GM19023 (cell line): ENCODE data around the gene SGPL1.
"Not testable (repeated sequence)": the region's sequence is repeated elsewhere in the genome, so short reads cannot be mapped to it uniquely, and the experiment has no call there.

Experiments
- ATAC-seq: cut with Tn5 transposase; IDR thresholded peaks from one replicate; pipeline ENCODE4 v1.9.1; 2021; ENCODE audit warnings: mild to moderate bottlenecking, moderate library complexity; ENCODE audit not compliant: unreplicated experiment

The SGPL1 gene

DNA sequence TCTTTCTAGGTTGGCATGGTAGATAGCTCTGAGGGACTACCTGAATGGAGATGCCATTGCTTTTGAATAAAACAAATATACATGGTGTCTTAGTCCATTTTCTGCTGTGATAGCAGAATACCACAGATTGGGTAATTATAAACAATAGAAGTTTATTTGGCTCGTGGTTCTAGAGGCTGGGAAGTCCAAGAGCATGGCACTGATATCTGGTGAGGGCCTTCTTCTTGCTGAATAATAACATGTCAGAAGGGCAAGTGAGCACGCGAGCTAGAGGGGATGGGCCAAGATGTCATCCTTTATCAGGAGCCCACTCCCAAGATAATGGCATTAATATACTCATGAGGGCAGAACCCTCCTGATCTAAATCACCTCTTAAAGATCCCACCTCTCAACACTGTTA lies 21.9 kb downstream of the SGPL1 start:
- ATAC-seq: no peak

DNA sequence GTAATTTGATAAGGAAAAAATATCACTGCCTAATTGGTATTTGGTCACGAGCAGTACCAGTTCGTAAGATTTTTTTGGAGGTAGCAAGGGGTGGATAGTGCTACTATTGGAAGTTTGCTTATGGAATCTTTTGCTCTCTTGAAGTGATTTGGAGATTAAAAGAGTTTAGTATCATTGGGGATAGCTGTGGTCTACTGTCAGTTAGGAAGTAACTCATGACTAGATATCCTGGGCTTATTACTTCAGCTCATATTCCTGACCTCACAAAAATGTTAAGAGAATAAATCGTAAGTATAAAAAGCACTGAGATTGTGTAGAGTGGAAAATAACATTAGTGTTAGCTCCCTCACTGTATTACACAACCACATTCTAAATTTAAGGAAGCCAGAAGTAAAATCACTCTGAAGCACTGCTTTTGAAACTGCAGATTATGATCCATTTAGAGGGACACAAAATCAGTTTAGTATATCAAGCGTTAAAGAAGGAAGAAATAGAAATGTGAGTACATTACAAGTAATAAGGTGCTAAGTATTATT lies 22.6 kb downstream of the SGPL1 start:
- ATAC-seq: no peak

DNA sequence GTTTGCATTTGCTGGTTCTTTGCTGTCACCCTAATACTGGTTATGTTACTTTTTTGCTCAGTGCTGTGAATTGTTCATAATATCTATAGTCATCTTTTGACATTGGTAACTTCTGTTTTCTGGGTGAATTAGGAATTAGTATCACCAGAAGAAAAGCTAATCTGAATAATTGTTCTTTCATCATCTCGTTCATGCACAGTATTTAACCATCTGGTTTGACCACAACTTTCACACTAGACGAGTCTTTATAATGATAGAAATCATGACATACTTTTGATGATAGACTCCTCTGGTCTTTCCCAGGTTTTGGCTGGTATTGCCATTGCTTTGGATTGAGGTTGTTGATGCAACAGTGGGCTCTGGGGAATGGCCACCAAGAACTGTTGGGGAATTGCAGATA lies 25.1 kb downstream of the SGPL1 start:
- no peak for ATAC-seq

DNA sequence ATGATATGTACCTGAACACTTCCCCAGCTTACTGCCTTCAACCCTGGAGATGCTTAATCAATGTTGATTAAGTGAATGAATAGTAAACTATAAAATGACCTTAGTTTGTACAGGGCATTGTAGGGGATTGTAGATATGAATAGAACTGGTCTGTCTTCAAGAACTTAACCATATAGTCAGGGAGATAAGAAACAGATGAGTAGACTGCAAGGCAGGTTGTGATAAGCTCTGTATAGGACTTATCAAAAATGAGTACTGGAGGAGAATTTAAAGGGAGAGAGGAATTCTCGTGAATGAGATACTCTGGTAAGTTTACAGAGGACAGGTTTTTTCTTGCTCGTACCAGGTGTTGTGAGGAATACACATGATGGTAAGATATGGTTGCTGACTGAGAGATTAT lies 27.6 kb downstream of the SGPL1 start:
- ATAC-seq: no peak

DNA sequence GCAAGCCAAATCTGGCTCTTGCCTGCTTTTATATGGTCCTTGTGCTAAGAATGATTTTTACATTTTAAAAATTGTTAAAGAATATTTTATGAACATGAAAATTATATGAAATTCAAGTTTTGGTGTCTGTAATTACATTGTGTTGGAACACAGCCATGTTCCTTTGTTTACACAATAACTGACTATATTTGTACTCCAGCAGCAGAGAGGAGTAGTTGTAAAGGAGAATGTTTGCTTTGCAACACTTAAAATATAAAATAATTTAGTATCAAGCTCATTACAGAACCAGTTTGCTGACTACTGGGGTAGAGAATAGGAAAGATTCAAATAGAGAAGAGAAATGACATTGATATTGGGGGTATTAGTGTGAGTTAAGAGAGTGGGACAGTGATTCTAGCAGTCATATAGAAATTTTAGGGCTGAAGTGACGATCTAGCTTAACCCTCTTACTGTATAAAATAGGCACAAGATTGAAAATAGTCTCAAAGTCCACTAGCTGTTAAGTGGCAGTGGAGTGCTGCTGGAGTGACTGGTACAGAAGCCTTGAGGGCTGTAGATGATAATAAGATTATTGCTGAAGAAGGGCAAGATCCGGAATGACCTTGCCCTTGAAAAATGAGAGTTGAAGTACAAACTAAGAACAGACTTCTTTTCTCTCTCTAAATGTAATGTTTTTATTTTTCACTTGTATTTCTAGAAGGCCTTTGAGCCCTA lies 28.2 kb downstream of the SGPL1 start:
- no peak for ATAC-seq

DNA sequence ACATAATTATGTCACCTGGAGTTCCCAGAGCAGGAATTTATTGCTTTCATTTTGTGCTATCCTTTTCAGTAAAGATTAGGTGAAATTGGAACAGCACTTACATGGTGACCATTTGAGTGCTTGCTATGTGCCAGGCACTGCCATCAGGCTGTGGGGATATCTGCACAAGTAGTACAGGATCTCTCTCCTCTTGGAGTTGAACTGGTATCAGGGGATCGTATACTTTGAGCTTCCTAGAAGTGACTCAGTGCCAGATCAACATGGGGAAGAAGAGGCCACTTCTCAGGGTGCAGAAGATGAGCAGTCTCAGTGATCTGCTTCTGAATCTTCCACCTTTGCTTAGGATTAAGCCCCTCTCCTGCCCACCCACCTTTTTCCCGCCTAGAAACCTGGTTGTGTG lies 29.5 kb downstream of the SGPL1 start:
- ATAC-seq: no peak

DNA sequence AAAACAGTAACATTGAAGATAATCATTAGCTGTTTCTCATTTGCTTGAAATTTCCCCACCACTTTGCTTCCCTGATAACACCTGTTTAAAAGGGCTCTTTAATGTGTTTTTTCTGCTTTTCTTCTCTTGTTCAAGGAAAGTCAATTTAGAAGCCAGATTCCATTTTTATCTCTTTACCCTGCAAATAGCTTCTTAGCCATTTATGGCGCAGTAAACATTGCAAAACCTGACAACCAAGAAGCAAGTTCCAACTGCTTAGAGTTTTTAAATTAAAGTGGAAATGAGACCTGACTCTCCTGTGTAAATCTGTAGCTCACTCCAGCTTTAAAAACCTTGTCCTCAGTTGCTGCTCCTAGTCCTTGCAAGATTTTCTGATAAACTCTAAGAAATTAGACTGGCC lies 30.1 kb downstream of the SGPL1 start:
- no peak for ATAC-seq

DNA sequence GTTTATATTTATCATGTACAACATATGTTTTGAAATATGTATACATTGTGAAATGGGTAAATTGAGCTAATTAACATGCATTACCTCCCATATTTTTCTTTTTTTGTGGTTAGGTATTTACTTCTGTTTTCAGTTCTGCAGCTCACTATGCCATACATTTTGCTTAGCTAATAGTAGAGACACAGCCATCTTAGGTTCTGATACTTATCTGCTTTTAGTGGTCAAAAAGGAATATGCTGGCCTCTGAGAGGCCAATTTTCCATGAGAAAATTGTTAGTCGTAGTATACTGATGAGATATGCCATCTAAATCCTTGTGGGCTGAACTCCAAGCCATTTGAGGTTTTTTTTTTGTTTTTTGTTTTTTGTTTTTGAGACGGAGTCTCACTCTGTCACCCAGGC lies 31.0 kb downstream of the SGPL1 start:
- no peak for ATAC-seq

DNA sequence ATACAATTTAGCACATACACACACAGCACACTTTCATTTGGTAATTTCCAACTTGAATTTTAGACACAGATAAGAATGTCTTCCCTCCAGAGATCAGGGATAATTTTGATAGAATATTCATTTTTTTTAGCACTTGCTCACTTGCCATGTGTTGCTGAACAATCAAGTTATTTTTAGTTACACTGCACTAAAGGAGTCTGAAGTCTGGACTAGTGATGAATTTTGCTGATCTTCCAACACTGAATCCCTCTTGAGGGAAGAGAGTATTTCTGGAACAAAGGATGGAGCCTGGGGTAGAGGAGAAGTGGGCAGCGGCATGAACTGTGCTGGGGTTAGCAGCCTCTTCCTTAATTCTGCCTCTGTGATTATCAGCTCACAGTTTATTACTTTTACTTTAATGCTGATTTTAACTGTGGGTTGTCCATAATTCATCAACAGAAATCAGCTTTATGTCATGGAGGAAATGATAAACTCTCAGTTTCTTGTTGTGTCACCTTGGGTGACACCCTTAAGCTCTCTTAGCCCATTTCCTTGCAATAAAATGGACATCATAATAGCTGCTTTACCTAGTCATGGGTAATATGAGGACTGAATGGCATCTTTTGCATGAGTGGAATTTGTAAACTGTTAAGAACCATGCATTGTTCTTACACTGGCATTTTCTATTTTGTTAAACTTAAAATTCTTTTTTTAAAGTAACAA lies 32.1 kb downstream of the SGPL1 start:
- no peak for ATAC-seq

DNA sequence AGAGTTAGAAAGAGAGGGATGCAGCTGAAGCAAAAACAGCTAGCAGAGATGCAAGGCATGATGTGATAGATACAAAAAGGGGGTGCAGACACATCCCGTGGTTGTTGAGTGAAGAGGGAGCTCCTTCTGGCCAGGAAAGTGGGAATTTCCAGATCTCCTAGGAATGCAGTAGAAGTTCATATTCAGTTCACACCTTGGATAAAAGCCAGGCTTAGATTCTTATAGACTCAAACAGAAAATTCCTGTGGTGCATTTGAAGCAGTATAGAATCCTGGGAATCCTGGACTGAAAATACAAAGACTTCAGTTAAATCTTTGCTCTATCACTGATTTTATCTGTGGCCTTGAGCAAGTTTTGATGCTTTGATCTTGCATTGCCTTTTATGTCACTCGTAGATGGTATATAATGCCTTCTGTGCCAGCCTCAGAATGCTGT lies 33.9 kb downstream of the SGPL1 start:
- no peak for ATAC-seq

DNA sequence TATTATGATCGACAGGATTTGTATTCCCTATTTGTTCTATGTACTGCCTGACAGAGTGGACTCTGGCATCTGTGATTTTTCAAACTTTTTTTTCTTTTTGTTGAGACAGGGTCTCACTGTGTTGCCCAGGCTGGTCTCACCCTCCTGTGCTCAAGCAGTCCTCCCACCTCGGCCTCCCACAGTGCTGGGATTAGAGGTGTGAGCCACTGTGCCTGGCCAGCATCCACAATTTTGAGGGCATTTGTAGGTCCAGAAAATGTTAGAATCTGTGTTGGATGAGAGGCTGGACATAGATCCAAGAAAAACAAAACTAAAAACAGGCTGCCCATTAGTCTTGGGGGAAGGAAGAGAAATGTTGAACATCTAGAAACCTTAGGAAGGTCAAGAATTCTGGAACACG lies 34.3 kb downstream of the SGPL1 start:
- ATAC-seq: no peak

DNA sequence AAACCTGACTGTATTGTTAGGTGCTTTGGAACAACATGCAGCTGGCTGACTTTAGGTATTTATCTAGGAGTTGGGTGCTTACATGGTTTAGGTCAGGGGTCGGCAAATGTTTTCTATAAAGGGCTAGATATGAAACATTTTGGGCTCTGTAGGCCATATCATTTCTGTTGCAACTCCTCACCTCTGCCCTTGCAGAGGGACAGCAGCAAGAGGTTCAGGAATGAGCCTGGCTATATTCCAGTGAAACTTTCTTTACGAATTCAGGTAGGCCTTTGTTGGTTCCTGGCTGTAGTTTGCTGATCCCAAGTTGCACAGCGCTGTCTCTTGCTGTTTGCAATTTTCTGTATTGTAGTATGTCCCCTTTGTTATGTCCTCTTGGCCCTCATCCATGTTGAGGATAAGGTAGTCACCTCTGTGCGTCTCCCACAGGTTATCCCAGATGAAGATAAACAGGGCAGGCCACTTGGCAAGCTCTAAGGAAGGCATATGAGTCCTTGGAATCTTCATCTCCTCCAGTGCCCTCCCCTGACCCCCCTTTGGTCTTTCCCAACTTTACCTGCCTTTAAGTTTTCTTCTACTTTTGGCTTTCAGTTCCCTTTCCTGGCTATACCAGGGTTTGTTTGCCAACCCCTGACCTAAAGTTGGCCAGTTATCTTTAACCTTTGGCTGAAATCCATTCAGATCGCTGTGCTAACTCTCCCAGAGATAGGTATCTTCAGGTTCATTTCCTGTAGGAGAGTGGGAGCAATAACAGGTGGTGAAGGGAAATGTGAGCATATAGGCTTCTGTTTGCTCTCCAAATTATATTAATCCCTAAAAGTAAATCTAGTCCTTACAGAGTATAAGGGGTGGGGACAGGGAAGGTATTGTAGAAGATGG lies 36.1 kb downstream of the SGPL1 start:
- no peak for ATAC-seq

DNA sequence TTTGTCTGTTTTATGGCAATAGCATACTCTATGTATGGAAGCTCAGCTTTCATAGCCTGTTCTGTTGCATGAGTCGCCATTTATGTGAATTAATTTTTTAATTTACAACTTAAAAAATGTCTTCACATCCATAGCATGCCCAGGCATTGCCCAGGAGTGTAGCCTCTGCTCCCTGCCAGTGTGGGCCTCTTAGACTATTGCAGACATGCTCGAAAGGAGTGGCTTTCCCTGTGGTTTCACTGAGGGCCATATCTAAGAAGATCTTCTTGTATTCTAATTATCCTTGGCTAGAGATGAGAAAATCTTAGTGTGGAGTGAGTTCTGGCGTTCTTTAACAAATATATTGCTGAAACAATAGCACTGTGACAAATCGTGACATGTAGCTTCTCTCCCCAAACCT lies 37.3 kb downstream of the SGPL1 start:
- ATAC-seq: no peak

DNA sequence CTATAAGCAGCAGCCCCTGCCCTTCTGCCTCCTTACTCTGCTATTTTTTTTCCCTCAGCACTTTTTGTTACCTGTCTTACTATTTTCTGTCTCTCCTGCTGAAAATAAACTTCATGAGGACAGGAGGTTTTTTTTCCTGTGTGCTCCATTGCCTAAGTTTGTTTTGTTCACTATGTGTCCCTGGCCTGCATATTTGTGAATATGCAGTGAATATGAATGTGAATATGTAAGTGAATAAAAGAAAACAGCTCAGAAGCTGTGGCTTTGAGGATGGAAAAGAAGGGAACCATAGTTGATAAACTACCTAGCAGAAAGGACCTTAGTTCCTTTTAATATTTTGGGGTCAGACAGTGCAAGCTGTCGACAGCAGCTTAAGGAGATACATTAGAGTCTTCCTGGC lies 37.7 kb downstream of the SGPL1 start:
- no peak for ATAC-seq

DNA sequence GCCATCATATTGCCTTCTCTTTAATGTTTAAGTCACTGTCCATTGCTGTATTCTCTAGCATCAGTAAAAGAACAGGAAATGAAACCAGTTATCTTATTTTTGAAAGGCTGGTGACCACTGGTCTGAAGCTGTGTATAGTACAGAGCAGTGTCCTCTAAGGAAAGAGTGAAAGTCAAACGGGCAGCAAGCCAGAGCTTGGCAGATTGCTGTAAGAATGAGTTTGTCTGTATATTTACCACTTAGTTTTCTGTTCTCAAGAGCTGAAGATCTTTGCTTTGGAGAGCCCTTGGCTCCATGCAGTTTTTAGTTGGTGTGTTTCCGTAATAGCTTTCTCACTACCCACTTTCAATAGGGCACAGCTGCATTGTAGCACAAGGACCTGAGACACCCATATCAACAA lies 40.7 kb downstream of the SGPL1 start:
- ATAC-seq: no peak

DNA sequence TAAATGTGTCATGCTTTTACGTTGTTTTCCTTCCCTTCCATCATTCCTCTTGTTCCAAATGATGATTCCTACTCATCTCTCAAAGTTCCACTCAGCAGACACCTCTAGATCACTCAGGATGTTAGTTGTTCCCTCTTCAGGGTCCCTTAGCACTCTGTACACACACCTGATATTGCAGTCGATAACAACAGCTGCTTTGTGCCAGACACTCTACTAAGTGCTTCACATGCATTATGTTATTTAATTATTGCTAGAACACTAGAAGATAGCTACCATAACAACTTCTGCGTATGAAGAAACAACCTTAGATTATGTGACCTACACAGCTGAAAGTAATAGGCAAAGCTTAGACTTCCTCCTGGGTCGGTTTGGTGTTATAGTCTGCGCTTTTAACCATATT lies 43.0 kb downstream of the SGPL1 start:
- no peak for ATAC-seq

DNA sequence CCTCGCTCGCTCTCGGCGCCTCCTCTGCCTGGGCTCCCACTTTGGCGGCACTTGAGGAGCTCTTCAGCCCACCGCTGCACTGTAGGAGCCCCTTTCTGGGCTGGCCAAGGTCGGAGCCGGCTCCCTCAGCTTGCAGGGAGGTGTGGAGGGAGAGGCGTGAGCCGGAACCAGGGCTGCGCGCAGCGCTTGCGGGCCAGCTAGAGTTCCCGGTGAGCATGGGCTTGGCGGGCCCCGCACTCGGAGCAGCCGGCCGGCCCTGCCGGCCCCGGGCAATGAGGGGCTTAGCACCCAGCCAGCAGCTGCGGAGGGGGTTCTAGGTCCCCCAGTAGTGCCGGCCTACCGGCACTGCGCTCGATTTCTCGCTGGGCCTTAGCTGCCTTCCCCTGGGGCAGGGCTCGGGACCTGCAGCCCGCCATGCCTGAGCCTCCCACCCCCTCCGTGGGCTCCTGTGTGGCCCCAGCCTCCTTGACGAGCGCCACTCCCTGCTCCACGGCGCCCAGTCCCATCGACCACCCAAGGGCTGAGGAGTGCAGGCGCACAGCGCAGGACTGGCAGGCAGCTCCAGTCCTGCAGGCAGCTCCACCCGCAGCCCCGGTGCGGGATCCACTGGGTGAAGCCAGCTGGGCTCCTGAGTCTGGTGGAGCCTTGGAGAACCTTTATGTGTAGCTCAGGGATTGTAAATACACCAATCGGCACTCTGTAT lies 45.9 kb downstream of the SGPL1 start:
- ATAC-seq: not testable (repeated sequence)

DNA sequence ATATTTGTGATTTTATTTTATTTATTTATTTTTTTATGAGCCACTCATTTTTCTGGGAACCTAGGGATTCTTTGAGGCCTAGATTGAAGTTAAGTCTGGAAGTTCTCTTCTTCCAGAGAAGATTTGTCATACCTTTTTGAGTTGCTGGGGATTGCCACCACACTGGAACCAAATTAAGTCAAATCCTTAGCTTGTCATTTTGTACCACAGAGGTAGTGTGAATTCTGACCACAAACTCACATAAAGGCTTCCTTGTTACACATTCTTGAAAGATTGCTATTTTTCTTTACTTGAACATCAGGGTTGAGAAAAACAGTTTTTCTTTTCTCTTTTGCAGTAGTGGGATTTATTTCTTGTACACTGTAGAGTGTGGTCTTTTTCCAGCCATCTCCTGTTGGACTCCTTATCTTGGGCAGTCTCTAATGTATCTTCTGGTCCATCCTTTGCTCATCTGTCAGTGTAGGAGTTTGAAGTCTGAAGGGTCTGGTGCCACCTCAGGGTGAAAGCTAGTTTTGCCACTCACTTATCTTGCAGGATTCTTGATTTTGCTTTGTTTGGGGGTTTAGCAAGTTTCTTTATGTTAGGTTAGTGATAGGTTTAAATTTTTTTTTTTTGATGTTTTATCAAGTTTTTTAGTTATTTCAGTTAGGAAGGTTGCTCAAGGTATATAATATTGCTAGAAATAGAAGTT lies 47.9 kb downstream of the SGPL1 start:
- ATAC-seq: no peak

DNA sequence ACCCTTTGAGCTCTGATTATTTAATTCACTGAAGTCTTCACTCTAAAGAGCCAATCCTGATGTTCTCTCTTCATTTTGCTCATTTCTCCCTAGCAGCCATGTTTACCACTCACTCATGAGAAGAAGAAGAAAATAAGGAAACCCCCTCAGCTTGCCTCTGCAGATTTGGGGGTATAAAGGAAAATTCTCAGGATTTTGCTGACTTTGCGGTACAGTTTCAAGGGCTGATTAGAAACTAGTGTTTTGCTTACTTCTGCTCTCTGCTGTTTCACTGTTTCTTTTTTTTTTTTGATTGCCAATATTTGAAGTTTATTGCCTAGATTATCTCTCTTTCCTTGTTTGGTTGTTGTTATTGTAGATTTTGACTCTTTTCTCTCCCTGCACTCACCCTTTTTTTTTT lies 49.2 kb downstream of the SGPL1 start:
- no peak for ATAC-seq

DNA sequence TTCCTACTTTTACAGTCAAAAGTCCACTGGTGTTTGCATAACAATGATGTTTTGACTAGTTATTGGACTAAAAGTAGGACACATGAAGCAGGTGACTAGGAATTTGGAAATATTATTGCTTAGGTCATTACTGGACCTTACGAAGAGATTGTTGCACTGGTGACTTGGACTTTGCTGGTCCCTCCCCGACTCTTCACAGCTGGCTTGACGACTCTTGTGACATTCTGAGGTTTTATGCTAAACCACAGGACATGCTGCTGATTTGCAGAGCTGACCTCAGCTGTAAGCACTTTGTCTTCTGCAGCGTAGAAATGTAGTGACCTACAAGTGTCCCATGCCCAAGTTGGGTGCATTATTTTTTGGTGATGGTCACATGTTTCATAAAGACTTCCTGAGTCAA lies 50.7 kb downstream of the SGPL1 start:
- ATAC-seq: no peak
